ENCODE data around the gene NAV3.
A peak's percentile ranks its signal among the peaks of the same experiment; 100 is the strongest.

NAV3 gene

GRCh38 chr12:77785211-77785610, 45.5 kb upstream of the NAV3 start:
- Histone ChIP-seq H3K4me1 (ENCODE audit: control insufficient read depth, insufficient read depth, low read depth, low read length) (no peaks in the 10 kb centered on the region), H3K4ac (ENCODE audit: low read depth in 1 of 2, low read length in 2 of 2) (no peak overlapping the region), H4K8ac (ENCODE audit: low read length) (no peak overlapping the region), H3K4me2 (ENCODE audit: low read length, poor library complexity, severe bottlenecking) (no peak overlapping the region), H3K9me3 (ENCODE audit: control insufficient read depth, low read length) (peaks cover 27% of the 10 kb centered on the region), H2BK15ac (ENCODE audit: low read depth, poor library complexity, severe bottlenecking) (no peak overlapping the region), H3K27ac (ENCODE audit: low read length, poor library complexity, severe bottlenecking) (no peak overlapping the region), H2AK5ac (ENCODE audit: low read length, severe bottlenecking) (no peak overlapping the region), H3K79me1 (replicated peaks; ENCODE audit: low read length, poor library complexity, severe bottlenecking) (no peaks in the 10 kb centered on the region), H3K18ac (ENCODE audit: low read depth in 1 of 2, low read length in 2 of 2) (no peak overlapping the region), H2BK12ac (ENCODE audit: low read length in 2 of 2) (no peak overlapping the region), H2BK5ac (ENCODE audit: low read depth, low read length, poor library complexity, severe bottlenecking) (no peak overlapping the region), H3K27me3 (ENCODE audit: control insufficient read depth in 1 of 2, insufficient read depth in 1 of 2, low read length in 2 of 2) (no peaks in the 10 kb centered on the region), H2BK120ac (ENCODE audit: low read depth, low read length) (no peak overlapping the region), H3K9ac (ENCODE audit: low read length) (no peak overlapping the region), H4K91ac (ENCODE audit: low read length) (no peak overlapping the region), H3K23ac (ENCODE audit: low read length in 2 of 2) (no peak overlapping the region), H3K14ac (ENCODE audit: low read length in 2 of 2) (no peak overlapping the region), H3K4me3 (ENCODE audit: insufficient read depth in 1 of 2, low read depth in 1 of 2, low read length in 2 of 2) (no peak overlapping the region), H3K36me3 (ENCODE audit: control insufficient read depth in 1 of 2, insufficient read depth in 2 of 2, low read depth in 1 of 2, low read length in 2 of 2) (no peaks in the 10 kb centered on the region), H2AFZ (ENCODE audit: low read depth, low read length) (peak overlapping the region; percentile 51)
- no peak for DNase-seq

- 88% methylated on average over 2 of the region's 5 CpGs for WGBS
- no peak for DNase-seq
- Histone ChIP-seq H4K8ac (ENCODE audit: low read length) (no peak overlapping the region), H3K36me3 (ENCODE audit: control insufficient read depth in 1 of 2, insufficient read depth in 2 of 2, low read depth in 1 of 2, low read length in 2 of 2) (no peaks in the 10 kb centered on the region), H2BK12ac (ENCODE audit: low read length in 2 of 2) (no peak overlapping the region), H3K4me1 (ENCODE audit: control insufficient read depth, insufficient read depth, low read depth, low read length) (no peaks in the 10 kb centered on the region), H4K91ac (ENCODE audit: low read length) (no peak overlapping the region), H3K27ac (ENCODE audit: low read length, poor library complexity, severe bottlenecking) (no peak overlapping the region), H3K18ac (ENCODE audit: low read depth in 1 of 2, low read length in 2 of 2) (no peak overlapping the region), H3K9ac (ENCODE audit: low read length) (no peak overlapping the region), H3K4ac (ENCODE audit: low read depth in 1 of 2, low read length in 2 of 2) (no peak overlapping the region), H2BK120ac (ENCODE audit: low read depth, low read length) (no peak overlapping the region), H2BK15ac (ENCODE audit: low read depth, poor library complexity, severe bottlenecking) (no peak overlapping the region), H3K23ac (ENCODE audit: low read length in 2 of 2) (no peak overlapping the region), H3K4me2 (ENCODE audit: low read length, poor library complexity, severe bottlenecking) (no peak overlapping the region), H3K4me3 (ENCODE audit: insufficient read depth in 1 of 2, low read depth in 1 of 2, low read length in 2 of 2) (no peak overlapping the region), H3K14ac (ENCODE audit: low read length in 2 of 2) (no peak overlapping the region), H3K27me3 (ENCODE audit: control insufficient read depth in 1 of 2, insufficient read depth in 1 of 2, low read length in 2 of 2) (no peaks in the 10 kb centered on the region), H2BK5ac (ENCODE audit: low read depth, low read length, poor library complexity, severe bottlenecking) (no peak overlapping the region), H2AK5ac (ENCODE audit: low read length, severe bottlenecking) (no peak overlapping the region), H3K9me3 (ENCODE audit: control insufficient read depth, low read length) (peaks cover 27% of the 10 kb centered on the region), H3K79me1 (replicated peaks; ENCODE audit: low read length, poor library complexity, severe bottlenecking) (no peaks in the 10 kb centered on the region), H2AFZ (ENCODE audit: low read depth, low read length) (no peak overlapping the region)
These were observed 44.0 kb upstream of the NAV3 start for GRCh38 chr12:77786675-77787074.

- Histone ChIP-seq H3K18ac (ENCODE audit: low read depth in 1 of 2, low read length in 2 of 2) (no peak overlapping the region), H3K27ac (ENCODE audit: low read length, poor library complexity, severe bottlenecking) (no peak overlapping the region), H2AFZ (ENCODE audit: low read depth, low read length) (no peak overlapping the region), H3K4me3 (ENCODE audit: insufficient read depth in 1 of 2, low read depth in 1 of 2, low read length in 2 of 2) (no peak overlapping the region), H3K4ac (ENCODE audit: low read depth in 1 of 2, low read length in 2 of 2) (no peak overlapping the region), H3K27me3 (ENCODE audit: control insufficient read depth in 1 of 2, insufficient read depth in 1 of 2, low read length in 2 of 2) (no peaks in the 10 kb centered on the region), H2BK120ac (ENCODE audit: low read depth, low read length) (no peak overlapping the region), H3K79me1 (replicated peaks; ENCODE audit: low read length, poor library complexity, severe bottlenecking) (no peaks in the 10 kb centered on the region), H3K14ac (ENCODE audit: low read length in 2 of 2) (no peak overlapping the region), H3K4me2 (ENCODE audit: low read length, poor library complexity, severe bottlenecking) (no peak overlapping the region), H2AK5ac (ENCODE audit: low read length, severe bottlenecking) (no peak overlapping the region), H3K9ac (ENCODE audit: low read length) (no peak overlapping the region), H3K9me3 (ENCODE audit: control insufficient read depth, low read length) (peaks cover 27% of the 10 kb centered on the region), H2BK12ac (ENCODE audit: low read length in 2 of 2) (no peak overlapping the region), H3K23ac (ENCODE audit: low read length in 2 of 2) (no peak overlapping the region), H2BK15ac (ENCODE audit: low read depth, poor library complexity, severe bottlenecking) (no peak overlapping the region), H2BK5ac (ENCODE audit: low read depth, low read length, poor library complexity, severe bottlenecking) (no peak overlapping the region), H3K36me3 (ENCODE audit: control insufficient read depth in 1 of 2, insufficient read depth in 2 of 2, low read depth in 1 of 2, low read length in 2 of 2) (no peaks in the 10 kb centered on the region), H3K4me1 (ENCODE audit: control insufficient read depth, insufficient read depth, low read depth, low read length) (no peaks in the 10 kb centered on the region), H4K91ac (ENCODE audit: low read length) (no peak overlapping the region), H4K8ac (ENCODE audit: low read length) (no peak overlapping the region)
- 72% methylated on average over 5 of the region's 7 CpGs for WGBS
- DNase-seq: no peak
These were observed 42.2 kb upstream of the NAV3 start for GRCh38 chr12:77788231-77789168.

GRCh38 chr12:77795699-77796098, 35.0 kb upstream of the NAV3 start:
- H3K9ac ChIP-seq (ENCODE audit: low read length): no peak overlapping the region
- peaks cover 4% of the 10 kb centered on the region for H3K9me3 ChIP-seq (ENCODE audit: control insufficient read depth, low read length)
- no peak overlapping the region for H2BK15ac ChIP-seq (ENCODE audit: low read depth, poor library complexity, severe bottlenecking)
- no peak overlapping the region for H3K18ac ChIP-seq (ENCODE audit: low read depth in 1 of 2, low read length in 2 of 2)
- H3K27ac ChIP-seq (ENCODE audit: low read length, poor library complexity, severe bottlenecking): no peak overlapping the region
- H3K4me2 ChIP-seq (ENCODE audit: low read length, poor library complexity, severe bottlenecking): no peak overlapping the region
- no peak overlapping the region for H2BK5ac ChIP-seq (ENCODE audit: low read depth, low read length, poor library complexity, severe bottlenecking)
- H3K14ac ChIP-seq (ENCODE audit: low read length in 2 of 2): no peak overlapping the region
- H3K79me1 ChIP-seq (replicated peaks; ENCODE audit: low read length, poor library complexity, severe bottlenecking): no peaks in the 10 kb centered on the region
- no peak overlapping the region for H3K4me3 ChIP-seq (ENCODE audit: insufficient read depth in 1 of 2, low read depth in 1 of 2, low read length in 2 of 2)
- H4K91ac ChIP-seq (ENCODE audit: low read length): no peak overlapping the region
- H3K23ac ChIP-seq (ENCODE audit: low read length in 2 of 2): no peak overlapping the region
- no peak overlapping the region for H2AFZ ChIP-seq (ENCODE audit: low read depth, low read length)
- 50% methylated on average over 2 of the region's 3 CpGs for WGBS
- no peak overlapping the region for H2BK12ac ChIP-seq (ENCODE audit: low read length in 2 of 2)
- peak; percentile 20 for DNase-seq
- no peaks in the 10 kb centered on the region for H3K36me3 ChIP-seq (ENCODE audit: control insufficient read depth in 1 of 2, insufficient read depth in 2 of 2, low read depth in 1 of 2, low read length in 2 of 2)
- no peak overlapping the region for H4K8ac ChIP-seq (ENCODE audit: low read length)
- no peaks in the 10 kb centered on the region for H3K27me3 ChIP-seq (ENCODE audit: control insufficient read depth in 1 of 2, insufficient read depth in 1 of 2, low read length in 2 of 2)
- no peak overlapping the region for H3K4ac ChIP-seq (ENCODE audit: low read depth in 1 of 2, low read length in 2 of 2)
- no peak overlapping the region for H2AK5ac ChIP-seq (ENCODE audit: low read length, severe bottlenecking)
- no peaks in the 10 kb centered on the region for H3K4me1 ChIP-seq (ENCODE audit: control insufficient read depth, insufficient read depth, low read depth, low read length)
- H2BK120ac ChIP-seq (ENCODE audit: low read depth, low read length): no peak overlapping the region

Measured in mesenchymal stem cell (in vitro differentiated cells and primary cell).